ENCODE results near the gene TMEM219. TPM values are rescaled to one million over a fixed set of nuclear protein-coding genes. Genes with fewer than 3 reads are reported as not detected.
"Not testable (repeated sequence)": the region's sequence is repeated elsewhere in the genome, so short reads cannot be mapped to it uniquely, and the experiment has no call there.

Gene TMEM219, protein sequence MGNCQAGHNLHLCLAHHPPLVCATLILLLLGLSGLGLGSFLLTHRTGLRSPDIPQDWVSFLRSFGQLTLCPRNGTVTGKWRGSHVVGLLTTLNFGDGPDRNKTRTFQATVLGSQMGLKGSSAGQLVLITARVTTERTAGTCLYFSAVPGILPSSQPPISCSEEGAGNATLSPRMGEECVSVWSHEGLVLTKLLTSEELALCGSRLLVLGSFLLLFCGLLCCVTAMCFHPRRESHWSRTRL
- 10 to 100 TPM; 40.0 to 40.2 TPM for total RNA-seq

- ChIA-PET CTCF (interaction anchor here (0.6 to 2.3 kb wide), 5 partner anchors 11 to 113 kb away, joined by 3 to 14 read pairs (median 4); partner anchors contain the start of gene TAOK2), POLR2A (interaction anchor here (0.5 to 1.5 kb wide), 5 partner anchors 11 to 1098 kb away, joined by 3 to 10 read pairs (median 7); partner anchors contain the start of genes KCTD13, SH2B1 and TAOK2)
Measured at GRCh38 chr16:29961479-29962343, at the start of gene TMEM219. Gene TMEM219, plus strand, starts transcription at chr16:29962079. Its CDS starts 1,065 bp downstream, at chr16:29963144.

DNA sequence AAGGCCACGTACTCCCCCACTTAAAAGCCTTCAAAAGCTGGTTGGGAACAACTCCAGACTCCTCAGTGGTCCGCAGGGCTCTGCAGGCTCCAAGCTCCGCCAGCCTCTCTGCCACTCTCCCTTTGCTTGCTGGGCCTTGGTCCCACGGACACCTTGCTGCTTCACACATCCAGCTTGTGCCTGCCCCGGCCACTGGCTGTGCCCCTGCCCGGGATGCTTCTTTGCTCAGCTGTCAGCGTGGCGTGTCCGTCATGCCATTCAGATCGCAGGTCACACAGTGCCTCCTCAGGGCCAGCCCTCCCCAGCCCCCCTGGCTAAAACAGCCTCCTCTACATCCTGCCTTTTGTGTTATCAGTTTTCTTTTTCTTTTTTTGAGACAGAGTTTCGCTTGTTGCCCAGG, 49.8 kb upstream of the TMEM219 start:
- POLR2A ChIA-PET = interaction anchor here (0.6 to 1.1 kb wide), 3 partner anchors 12 to 160 kb away, joined by 4 to 10 read pairs (median 4); partner anchors contain the start of gene ASPHD1
- CTCF ChIA-PET = no interaction called here

- CTCF ChIA-PET = no interaction called here
- POLR2A ChIA-PET = no interaction called here
Measured at GRCh38 chr16:29913514-29913913, 48.4 kb upstream of the TMEM219 start.

DNA sequence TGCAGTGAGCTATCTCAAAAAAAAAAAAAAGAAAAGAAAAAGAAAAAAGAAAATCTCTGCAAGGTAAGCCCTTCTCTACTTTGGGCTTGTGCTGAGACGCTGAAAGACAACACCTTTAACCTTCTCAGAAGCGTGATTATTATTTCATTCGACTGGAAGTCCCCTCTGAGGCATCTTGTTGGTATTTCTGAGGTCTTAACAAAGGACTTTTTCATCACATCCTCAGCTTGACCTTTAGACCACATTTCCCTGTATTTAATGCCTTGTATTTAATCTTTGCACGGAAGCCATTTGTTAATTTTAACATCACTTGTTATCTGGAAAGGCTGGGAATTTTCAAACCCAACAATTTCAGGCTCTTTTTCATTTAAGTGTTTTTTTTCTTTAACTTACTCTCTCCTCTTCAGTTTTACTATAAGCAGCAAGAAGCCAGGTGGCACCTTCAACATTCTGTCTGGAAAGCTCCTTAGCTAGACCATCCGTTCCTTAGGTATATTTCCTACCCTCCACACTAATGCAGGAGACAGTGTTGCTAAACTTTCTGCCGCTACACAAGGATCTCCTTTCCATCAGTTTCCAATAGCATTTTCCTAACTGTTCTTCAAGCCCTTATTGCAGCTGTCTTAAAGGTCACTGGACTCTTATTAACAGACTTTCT, 46.2 kb upstream of the TMEM219 start:
- POLR2A ChIA-PET = no interaction called here
- CTCF ChIA-PET = no interaction called here

GRCh38 chr16:29916979-29917378, 44.9 kb upstream of the TMEM219 start:
- ChIA-PET CTCF (interaction anchor here (0.9 to 1.5 kb wide), 2 partner anchors 9 to 126 kb away, joined by 3 to 5 read pairs; partner anchors contain the start of genes KCTD13 and KIF22), POLR2A (no interaction called here)

GRCh38 chr16:29920288-29921033, 41.4 kb upstream of the TMEM219 start:
- CTCF ChIA-PET = interaction anchor here (1.2 kb wide), 1 partner anchor 220 kb away, joined by 3 read pairs; no protein-coding TSS in a partner anchor

GRCh38 chr16:29921034-29921385, 40.9 kb upstream of the TMEM219 start:
- ChIA-PET CTCF (interaction anchor here (1.0 to 1.2 kb wide), 2 partner anchors 58 to 220 kb away, joined by 3 read pairs; partner anchors contain the start of gene CDIPT), POLR2A (interaction anchor here (0.6 kb wide), 1 partner anchor 17 kb away, joined by 4 read pairs; no protein-coding TSS in a partner anchor)

More at GRCh38 chr16:29920288-29921033, 41.4 kb upstream of the TMEM219 start:
- POLR2A ChIA-PET = interaction anchor here (0.6 kb wide), 1 partner anchor 17 kb away, joined by 4 read pairs; no protein-coding TSS in a partner anchor

GRCh38 chr16:29922326-29922725, 39.6 kb upstream of the TMEM219 start:
- CTCF ChIA-PET = no interaction called here

DNA sequence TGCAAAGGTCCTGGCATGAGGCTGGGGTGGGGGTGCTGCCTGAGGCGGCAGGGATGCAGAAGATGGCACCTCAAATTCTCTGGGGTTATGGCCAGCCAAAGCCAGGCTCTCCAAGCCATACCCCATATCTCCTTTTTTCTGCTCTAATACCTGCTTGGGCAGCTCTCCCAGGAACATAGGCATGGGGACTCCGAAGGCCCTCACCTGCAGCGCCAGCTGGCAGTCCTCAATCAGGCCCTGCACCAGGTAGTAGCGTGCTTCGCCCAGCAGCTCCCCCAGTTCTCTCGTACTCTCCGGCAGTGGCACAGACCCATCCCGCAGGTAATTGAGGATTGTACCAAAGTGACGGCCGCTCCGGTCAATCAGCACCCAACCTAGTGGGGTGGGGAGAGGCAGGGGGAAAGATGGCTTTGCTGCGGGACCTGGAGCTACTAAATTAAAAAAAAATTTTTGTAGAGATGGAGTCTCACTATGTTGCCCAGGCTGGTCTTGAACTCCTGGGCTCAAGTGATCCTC, 38.8 kb upstream of the TMEM219 start:
- ChIA-PET CTCF (no interaction called here), POLR2A (interaction anchor here (0.6 to 0.7 kb wide), 3 partner anchors 23 to 173 kb away, joined by 3 to 6 read pairs (median 3); partner anchors contain the start of gene ASPHD1)

More at GRCh38 chr16:29922326-29922725, 39.6 kb upstream of the TMEM219 start:
- POLR2A ChIA-PET = interaction anchor here (0.6 kb wide), 1 partner anchor 69 kb away, joined by 6 read pairs; no protein-coding TSS in a partner anchor

GRCh38 chr16:29925105-29925756, 36.6 kb upstream of the TMEM219 start:
- CTCF ChIA-PET = interaction anchor here (0.6 to 1.7 kb wide), 6 partner anchors 9 to 85 kb away, joined by 3 to 5 read pairs (median 4); partner anchors contain the start of gene DOC2A
- POLR2A ChIA-PET = interaction anchor here (0.5 to 2.4 kb wide), 9 partner anchors 16 to 543 kb away, joined by 3 to 17 read pairs (median 4); partner anchors contain the start of genes ASPHD1, SEZ6L2, TAOK2 and TMEM219

DNA sequence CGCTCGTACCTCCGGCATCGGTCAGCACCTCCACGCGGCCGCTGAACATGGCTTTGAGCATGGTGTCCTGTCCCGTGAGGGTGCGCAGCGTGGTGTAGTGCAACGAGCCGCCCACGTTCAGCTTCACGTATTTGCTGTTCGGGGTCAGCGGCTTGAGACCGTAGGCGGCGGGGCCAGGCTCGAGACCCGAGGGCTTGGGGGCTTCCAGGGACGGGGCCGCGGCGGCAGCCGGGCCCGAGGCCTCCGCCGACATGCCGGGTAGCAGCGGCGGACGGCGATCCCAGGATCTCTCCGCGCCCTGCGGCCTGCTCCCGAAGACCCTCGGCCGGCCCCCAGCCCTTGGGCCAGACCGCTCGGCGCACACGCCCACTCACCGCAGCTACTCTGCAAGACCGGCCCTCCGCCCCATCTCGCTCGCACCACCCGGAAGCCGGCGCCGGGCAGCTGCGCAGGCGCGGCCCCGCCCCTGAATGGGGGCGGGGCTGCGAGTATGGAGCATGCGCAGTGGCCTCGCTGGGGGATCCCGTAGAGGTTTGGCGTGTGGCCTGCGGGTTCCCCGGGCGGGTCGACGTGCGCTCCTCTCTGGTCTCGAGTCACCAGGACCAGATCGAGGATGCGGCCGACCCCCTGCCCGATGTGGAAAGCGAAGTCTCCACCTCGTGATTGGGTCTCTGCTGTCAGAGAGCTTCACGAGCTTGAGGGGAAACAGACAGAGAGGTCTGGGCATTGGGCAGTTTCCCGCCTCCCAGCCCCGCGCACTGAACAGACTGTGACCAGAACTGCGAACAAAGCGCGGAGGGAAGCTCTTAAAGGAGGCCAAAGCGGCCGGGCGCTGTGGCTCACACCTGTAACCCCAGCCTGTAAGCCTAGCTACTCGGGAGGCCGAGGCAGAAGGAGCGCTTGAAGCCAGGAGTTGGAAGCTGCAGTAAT, 35.8 kb upstream of the TMEM219 start, which contains the start of gene KCTD13:
Gene KCTD13, minus strand, starts transcription at position 446 of the 930 bp plus-strand sequence. Its CDS starts 193 bp downstream, at position 253.
- ChIA-PET POLR2A (interaction anchor here (0.5 to 2.4 kb wide), 13 partner anchors 17 to 542 kb away, joined by 3 to 17 read pairs (median 4); partner anchors contain the start of genes ASPHD1, HIRIP3, INO80E and SEZ6L2), CTCF (interaction anchor here (0.6 to 1.7 kb wide), 7 partner anchors 10 to 187 kb away, joined by 3 to 5 read pairs (median 3); partner anchors contain the start of genes CDIPT and DOC2A)

GRCh38 chr16:29926711-29927052, 35.2 kb upstream of the TMEM219 start:
- CTCF ChIA-PET = interaction anchor here (0.6 to 1.7 kb wide), 4 partner anchors 10 to 187 kb away, joined by 3 to 5 read pairs (median 3); partner anchors contain the start of gene CDIPT
- POLR2A ChIA-PET = interaction anchor here (0.6 to 2.4 kb wide), 8 partner anchors 27 to 264 kb away, joined by 3 to 17 read pairs (median 4); partner anchors contain the start of genes ASPHD1, HIRIP3, INO80E and SEZ6L2

DNA sequence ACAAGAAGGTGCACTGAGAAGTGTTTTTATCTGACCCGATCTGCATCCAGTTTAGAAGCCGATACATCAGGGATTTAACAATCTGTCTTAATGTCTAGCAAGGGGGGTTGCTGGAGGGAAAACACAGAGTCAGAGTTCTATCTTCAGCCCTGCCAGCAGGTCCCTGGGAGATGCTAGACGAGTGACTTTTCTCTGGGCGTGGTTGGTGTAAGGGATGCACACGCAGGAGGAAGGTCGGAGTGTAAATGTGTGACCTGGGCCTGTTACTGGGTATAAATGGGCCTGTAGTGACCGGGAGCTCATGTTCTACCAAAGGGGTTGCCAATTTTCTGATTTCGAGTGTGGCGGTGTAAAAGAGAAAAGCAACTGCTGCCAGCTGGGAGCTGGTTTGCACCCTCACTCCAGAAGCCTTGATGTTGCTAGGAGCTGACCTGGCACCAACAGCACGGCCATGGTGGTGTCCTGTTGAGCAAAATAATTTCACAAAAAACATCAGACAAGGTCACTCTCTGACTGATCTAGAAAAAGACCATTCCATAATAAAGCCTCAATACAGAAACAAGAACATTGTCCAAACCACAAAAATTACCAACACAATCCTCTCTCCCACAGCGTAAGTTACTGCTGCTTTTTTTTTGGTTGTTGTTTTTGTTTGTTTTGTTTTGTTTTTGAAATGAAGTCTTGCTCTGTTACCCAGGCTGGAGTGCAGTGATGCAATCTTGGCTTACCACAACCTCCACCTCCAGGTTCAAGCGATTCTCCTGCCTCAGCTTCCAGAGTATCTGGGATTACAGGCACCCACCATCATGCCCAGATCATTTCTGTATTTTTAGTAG, 34.6 kb upstream of the TMEM219 start:
- ChIA-PET CTCF (interaction anchor here (0.6 to 1.7 kb wide), 4 partner anchors 11 to 1036 kb away, joined by 3 to 5 read pairs (median 3); partner anchors contain the start of gene CDIPT), POLR2A (interaction anchor here (0.8 to 2.4 kb wide), 5 partner anchors 46 to 226 kb away, joined by 3 to 17 read pairs (median 4); partner anchors contain the start of genes HIRIP3, INO80E and TAOK2)

DNA sequence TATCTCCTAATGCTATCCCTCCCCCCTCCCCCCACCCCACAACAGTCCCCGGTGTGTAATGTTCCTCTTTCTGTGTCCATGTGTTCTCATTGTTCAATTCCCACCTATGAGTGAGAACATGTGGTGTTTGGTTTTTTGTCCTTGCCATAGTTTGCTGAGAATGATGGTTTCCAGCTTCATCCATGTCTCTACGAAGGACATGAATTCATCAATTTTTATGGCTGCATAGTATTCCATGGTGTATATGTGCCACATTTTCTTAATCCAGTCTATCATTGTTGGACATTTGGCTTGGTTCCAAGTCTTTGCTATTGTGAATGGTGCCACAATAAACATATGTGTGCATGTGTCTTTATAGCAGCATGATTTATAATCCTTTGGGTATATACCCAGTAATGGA, 30.1 kb upstream of the TMEM219 start:
- CTCF ChIA-PET = interaction anchor here (0.7 to 1.6 kb wide), 3 partner anchors 15 to 115 kb away, joined by 3 read pairs; no protein-coding TSS in a partner anchor
- POLR2A ChIA-PET = not testable (repeated sequence)

- CTCF ChIA-PET = no interaction called here
- POLR2A ChIA-PET = no interaction called here
Measured at GRCh38 chr16:29940656-29941055, 21.2 kb upstream of the TMEM219 start.
